K562 (cell line): ENCODE results near the gene ANO3. TPM values are rescaled to one million over a fixed set of nuclear protein-coding genes. Genes with fewer than 3 reads are reported as not detected.

Experiments
- ATAC-seq: fragments of 200-7000 bp; cut with Tn5 transposase; 3 replicates; pipeline ENCODE4 v1.9.1; 2020; ENCODE audit warnings: moderate library complexity
- BruUV-seq: library from RNA; stranded (reverse); fragments of 400-500 nt; replicated peaks from 2 replicates; lab custom pipeline; 2021; lab: Mats Ljungman, UMichigan
- CTCF ChIA-PET: fragments of 300-600 bp; formaldehyde crosslinking; extraction: SDS; loops from one replicate; lab custom pipeline; 2021; ENCODE audit warnings: low intra/inter-chr PET ratio; lab: Yijun Ruan, JAX
- POLR2A ChIA-PET: fragments of 300-600, 350-650 bp; sonication (Branson Sonifier 250); formaldehyde crosslinking; extraction: SDS; loops from one replicate; lab custom pipeline; 2021; ENCODE audit warnings: antibody characterized with exemption, inconsistent platforms; lab: Yijun Ruan, JAX
- DNase-seq, 4 experiments: peaks; one replicate each; pipeline versions ENCODE4 v3.0.0 to v3.0.0-alpha.2; 2011 to 2018; ENCODE audit warnings: low spot score in 3 of 4, mixed read lengths in 3 of 4; ENCODE audit errors: extremely low read depth in 1 of 4
- FAIRE-seq: peaks from 2 replicates; lab custom pipeline; 2011; peaks lifted over from hg19 to GRCh38; lab: Jason Lieb, UNC
- H2AFZ ChIP-seq: 2 replicates; pipeline ENCODE4 v1.6.0; 2011; ENCODE audit warnings: low read depth, low read length, control low read depth, inconsistent platforms
- H3K27ac ChIP-seq: fragments of 200-600 bp; 3 replicates; pipeline ENCODE4 v1.8.0; 2011; ENCODE audit warnings: low read depth, mild to moderate bottlenecking, control low read depth, inconsistent platforms, low read length, moderate library complexity, mixed read lengths; ENCODE audit errors: extremely low read depth
- H3K27me3 ChIP-seq, 2 experiments: fragments of 300-600 bp in 1 of 2; 2 replicates in 1 of 2; 3 replicates in 1 of 2; pipeline versions ENCODE4 v1.6.0 to v1.8.0; 2011; ENCODE audit warnings: inconsistent platforms in 2 of 2, low read length in 2 of 2, mild to moderate bottlenecking in 1 of 2, mixed read lengths in 1 of 2, moderate library complexity in 1 of 2; ENCODE audit not compliant: control insufficient read depth in 2 of 2, insufficient read depth in 2 of 2
- H3K36me3 ChIP-seq: fragments of 300-600 bp; 3 replicates; pipeline ENCODE4 v1.8.0; 2011; ENCODE audit warnings: mild to moderate bottlenecking, low read length, inconsistent platforms; ENCODE audit not compliant: control insufficient read depth, insufficient read depth
- H3K4me1 ChIP-seq, 2 experiments: fragments of 200-600 bp in 1 of 2; replicated peaks in 1 of 2; 2 replicates in 1 of 2; 3 replicates in 1 of 2; pipeline versions ENCODE4 v1.5.1 to v1.8.0; 2011; ENCODE audit warnings: inconsistent platforms in 2 of 2, low read length in 2 of 2, mild to moderate bottlenecking in 1 of 2, mixed read lengths in 1 of 2, moderate library complexity in 1 of 2; ENCODE audit not compliant: control insufficient read depth in 2 of 2, insufficient read depth in 2 of 2
- H3K4me2 ChIP-seq: 2 replicates; pipeline ENCODE4 v1.6.1; 2011; ENCODE audit warnings: low read length, control low read depth, inconsistent platforms, mixed read lengths; ENCODE audit not compliant: insufficient read depth
- H3K4me3 ChIP-seq: fragments of 200-600 bp; sonication (generic), shearing (Covaris generic); 2 replicates; pipeline ENCODE4 v1.5.1; 2016; ENCODE audit warnings: control low read depth, inconsistent platforms
- H3K79me2 ChIP-seq: fragments of 200-600 bp; 3 replicates; pipeline ENCODE4 v1.8.0; 2011; ENCODE audit warnings: low read length, inconsistent platforms; ENCODE audit not compliant: control insufficient read depth, insufficient read depth
- H3K9ac ChIP-seq, 2 experiments: 2 replicates each; pipeline versions ENCODE4 v1.6.0 to v1.6.1; 2011; ENCODE audit warnings: low read depth in 2 of 2, low read length in 2 of 2, control low read depth in 1 of 2, inconsistent platforms in 1 of 2, mild to moderate bottlenecking in 1 of 2, mixed read lengths in 1 of 2; ENCODE audit not compliant: insufficient read depth in 1 of 2
- H3K9me1 ChIP-seq: one replicate; pipeline ENCODE4 v1.6.0; 2011; ENCODE audit warnings: inconsistent platforms, mild to moderate bottlenecking, low read length, moderate library complexity; ENCODE audit not compliant: control insufficient read depth, insufficient read depth
- H3K9me3 ChIP-seq: replicated peaks from 2 replicates; pipeline ENCODE4 v1.5.1; 2011; ENCODE audit warnings: low read depth, low read length, inconsistent platforms; ENCODE audit not compliant: control insufficient read depth, insufficient read depth
- H4K20me1 ChIP-seq: replicated peaks from 2 replicates; pipeline ENCODE4 v1.6.1; 2011; ENCODE audit warnings: low read length, inconsistent platforms, mixed read lengths; ENCODE audit not compliant: control insufficient read depth, insufficient read depth
- C11orf30 ChIP-seq: fragments of 450-650 bp; IDR thresholded peaks from 2 replicates; pipeline ENCODE4 v1.6.1; 2016; ENCODE audit warnings: low read depth, mild to moderate bottlenecking
- DDX20 ChIP-seq: fragments of 450-650 bp; IDR thresholded peaks from 2 replicates; pipeline ENCODE4 v1.6.1; 2016; ENCODE audit warnings: missing genetic modification characterization, low read depth, mild to moderate bottlenecking, missing compliant biosample characterization, moderate library complexity
- GTF2F1 ChIP-seq: IDR thresholded peaks from 2 replicates; pipeline ENCODE4 v1.6.1; 2011; ENCODE audit warnings: low read depth, low read length, improper control_type of control experiment
- KLF6 ChIP-seq: fragments of 250-450 bp; sonication (Bioruptor Pico); IDR thresholded peaks from 2 replicates; pipeline ENCODE4 v1.4.0; 2020; ENCODE audit warnings: mild to moderate bottlenecking, moderate library complexity, borderline replicate concordance
- MBD1 ChIP-seq: fragments of 250-450 bp; sonication (Bioruptor Pico); IDR thresholded peaks from 2 replicates; pipeline ENCODE4 v1.8.0; 2022; ENCODE audit warnings: inconsistent platforms
- MCM3 ChIP-seq: fragments of 450-650 bp; IDR thresholded peaks from 2 replicates; pipeline ENCODE4 v1.6.1; 2016
- PBX2 ChIP-seq, 2 experiments: IDR thresholded peaks in 1 of 2; conservative IDR thresholded peaks in 1 of 2; 2 replicates each; pipeline ENCODE4 v1.6.1; 2016; ENCODE audit warnings: low read depth in 2 of 2, mild to moderate bottlenecking in 1 of 2, missing compliant biosample characterization in 1 of 2, missing genetic modification characterization in 1 of 2, moderate library complexity in 1 of 2
- POLR2G ChIP-seq: fragments of 200-400 bp; formaldehyde crosslinking; IDR thresholded peaks from 2 replicates; pipeline ENCODE4 v1.6.1; 2017; ENCODE audit warnings: low read depth, mild to moderate bottlenecking, antibody characterized with exemption, low read length, moderate library complexity
- POLR3G ChIP-seq: IDR thresholded peaks from 2 replicates; pipeline ENCODE4 v1.6.1; 2011; ENCODE audit not compliant: insufficient read length, insufficient replicate concordance; ENCODE audit errors: extremely low read depth
- RBM34 ChIP-seq: fragments of 200-400 bp; formaldehyde crosslinking; IDR thresholded peaks from 2 replicates; pipeline ENCODE4 v1.6.1; 2018; ENCODE audit warnings: low read length, borderline replicate concordance; ENCODE audit not compliant: insufficient read depth
- ZNF232 ChIP-seq: sonication (generic); formaldehyde crosslinking; IDR thresholded peaks from 2 replicates; pipeline ENCODE4 v1.8.0; 2022; ENCODE audit warnings: mild to moderate bottlenecking, missing genetic modification reagents
- ZNF316 ChIP-seq: fragments of 450-650 bp; IDR thresholded peaks from 2 replicates; pipeline ENCODE4 v1.6.1; 2016
- ZNF583 ChIP-seq: fragments of 250-450 bp; sonication (Bioruptor Pico); IDR thresholded peaks from 2 replicates; pipeline ENCODE4 v1.4.0; 2020
- WGBS: fragments of 100-300 bp; shearing (Covaris generic); methylation state at CpG from one replicate; pipeline ENCODE4 v1.1.6; 2016; ENCODE audit warnings: low coverage, mixed read lengths; ENCODE audit not compliant: insufficient coverage; ENCODE audit errors: missing lambda C conversion rate; 5-methylcytosine and 5-hydroxymethylcytosine counted together
- in situ Hi-C: fragments of 300-500 bp; cut with MboI; formaldehyde crosslinking; loops from 4 replicates; pipeline ENCODE4 v1.15.0; 2018; ENCODE audit warnings: inconsistent platforms, mixed read lengths
- intact Hi-C: fragments of 100-400 bp; cut with micrococcal nuclease; formaldehyde crosslinking; loops from 2 replicates; pipeline ENCODE4 v1.14.2; 2022
- polyA plus RNA-seq, 8 experiments: library from polyadenylated mRNA; depleted of rRNA in 4 of 8; stranded (reverse) in 5 of 8; unstranded in 3 of 8; fragments of >200 nt; fragmentation: Nextera tagmentation in 2 of 8; fragmentation: Illumina TruSeq in 1 of 8; extraction: Ambion mirVana in 2 of 8; extraction: Trizol in 1 of 8; gene quantifications; 2 replicates each; pipeline versions ENCODE4 v1.2.1 to v1.2.3, GENCODE V29; 2011 to 2014; ENCODE audit warnings: inconsistent platforms in 1 of 8, missing spikeins in 1 of 8
- total RNA-seq, 7 experiments: library from RNA; depleted of rRNA in 6 of 7; stranded (reverse); fragments of >200 nt in 6 of 7; fragmentation: Illumina TruSeq in 2 of 7; extraction: Trizol in 2 of 7; gene quantifications; 2 replicates each; pipeline versions ENCODE4 v1.2.1 to v1.2.3, GENCODE V29; 2011 to 2021; ENCODE audit warnings: low replicate concordance in 1 of 7
- TF ChIP-seq, protein P1 (sequence below), 3 experiments: IDR thresholded peaks in 2 of 3; conservative IDR thresholded peaks in 1 of 3; 2 replicates each; pipeline ENCODE4 v1.5.1; 2011 to 2012; ENCODE audit warnings: low read length in 3 of 3, mild to moderate bottlenecking in 3 of 3, control low read depth in 2 of 3, improper control_type of control experiment in 1 of 3, inconsistent platforms in 1 of 3, low read depth in 1 of 3, mixed read lengths in 1 of 3, moderate library complexity in 1 of 3; ENCODE audit not compliant: insufficient read depth in 2 of 3

Gene ANO3
- total and polyA plus RNA-seq, 9 of the 15 experiments (the other 6 are each of a cell fraction or from before 2014, with no cell fraction given) = 0.01 to 0.13 (median 0.04) TPM; not detected in 1

GRCh38 chr11:26467506-26467905, 135.6 kb downstream of the ANO3 start (continued):
- no peak for TF ChIP-seq C11orf30
- no peak for TF ChIP-seq MBD1

DNA sequence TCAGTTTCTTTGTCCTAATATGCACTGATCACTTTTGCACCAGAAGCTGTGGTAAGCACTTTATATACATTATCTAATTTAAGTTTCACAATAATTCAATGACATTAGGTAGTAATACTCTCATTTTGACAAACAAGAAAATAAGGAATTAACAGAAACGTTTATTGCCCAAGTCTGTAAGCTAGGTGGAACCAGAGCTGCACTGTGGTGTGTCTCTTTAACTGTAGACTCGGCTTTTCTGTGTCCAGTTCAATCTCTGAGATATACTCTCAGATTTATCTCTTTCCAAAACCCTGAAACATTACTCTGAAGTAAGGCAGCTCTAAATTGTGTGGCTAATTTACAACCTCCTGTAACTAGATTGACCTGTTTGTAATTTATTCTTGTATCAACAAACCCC, 139.1 kb downstream of the ANO3 start:
- BruUV-seq = no TSS peak
- Histone ChIP-seq H3K27me3 (no peaks in the 10 kb centered on the region), H3K36me3 (no peaks in the 10 kb centered on the region), H3K9ac (no peak overlapping the region), H3K4me3 (no peak overlapping the region), H3K27ac (no peak overlapping the region), H3K4me1 (no peaks in the 10 kb centered on the region), H3K79me2 (no peaks in the 10 kb centered on the region), H3K9me3 (no peaks in the 10 kb centered on the region; the same call in none of the 2 replicates), H3K9me1 (no peaks in the 10 kb centered on the region), H2AFZ (no peak overlapping the region), H4K20me1 (no peaks in the 10 kb centered on the region), H3K4me2 (no peak overlapping the region)
- CTCF ChIA-PET = no interaction called here
- ATAC-seq = no peak
- no peak for FAIRE-seq
- in situ Hi-C loops = no loop called here
- WGBS = 0% methylated on average over 2 of the region's 2 CpGs
- no peak for DNase-seq
- POLR2A ChIA-PET = no interaction called here
- intact Hi-C loops = no loop called here
- TF ChIP-seq ZNF232 (CRISPR knock-in tag) = no peak
- TF ChIP-seq, protein P1, sequence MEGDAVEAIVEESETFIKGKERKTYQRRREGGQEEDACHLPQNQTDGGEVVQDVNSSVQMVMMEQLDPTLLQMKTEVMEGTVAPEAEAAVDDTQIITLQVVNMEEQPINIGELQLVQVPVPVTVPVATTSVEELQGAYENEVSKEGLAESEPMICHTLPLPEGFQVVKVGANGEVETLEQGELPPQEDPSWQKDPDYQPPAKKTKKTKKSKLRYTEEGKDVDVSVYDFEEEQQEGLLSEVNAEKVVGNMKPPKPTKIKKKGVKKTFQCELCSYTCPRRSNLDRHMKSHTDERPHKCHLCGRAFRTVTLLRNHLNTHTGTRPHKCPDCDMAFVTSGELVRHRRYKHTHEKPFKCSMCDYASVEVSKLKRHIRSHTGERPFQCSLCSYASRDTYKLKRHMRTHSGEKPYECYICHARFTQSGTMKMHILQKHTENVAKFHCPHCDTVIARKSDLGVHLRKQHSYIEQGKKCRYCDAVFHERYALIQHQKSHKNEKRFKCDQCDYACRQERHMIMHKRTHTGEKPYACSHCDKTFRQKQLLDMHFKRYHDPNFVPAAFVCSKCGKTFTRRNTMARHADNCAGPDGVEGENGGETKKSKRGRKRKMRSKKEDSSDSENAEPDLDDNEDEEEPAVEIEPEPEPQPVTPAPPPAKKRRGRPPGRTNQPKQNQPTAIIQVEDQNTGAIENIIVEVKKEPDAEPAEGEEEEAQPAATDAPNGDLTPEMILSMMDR (IDR thresholded peaks at IDR 0.05 in 2 of 3, conservative IDR thresholded peaks at IDR 0.05 in 1 of 3; ENCODE audit: insufficient read depth in 2 of 3, low read depth in 1 of 3, low read length in 3 of 3) = no peak
- TF ChIP-seq POLR3G = no peak
- no peak for TF ChIP-seq GTF2F1
- TF ChIP-seq MCM3 = no peak
- TF ChIP-seq ZNF583 (CRISPR knock-in tag) = no peak
- TF ChIP-seq PBX2 (CRISPR knock-in tag; IDR thresholded peaks at IDR 0.05; ENCODE audit: low read depth) = no peak
- TF ChIP-seq PBX2 (tag; conservative IDR thresholded peaks at IDR 0.05; ENCODE audit: low read depth) = no peak
- no peak for TF ChIP-seq DDX20 (tag)
- TF ChIP-seq KLF6 (CRISPR knock-in tag) = no peak
- TF ChIP-seq RBM34 = no peak
- no peak for TF ChIP-seq ZNF316
- TF ChIP-seq POLR2G = no peak
